HEK293 (cell line): ENCODE results near the gene COX5A.

ENCODE experiments used
- HOXA7 ChIP-seq: sonication (generic); formaldehyde crosslinking; IDR thresholded peaks from 2 replicates; pipeline ENCODE4 v1.8.1; 2022; ENCODE audit warnings: missing genetic modification reagents, borderline replicate concordance
- ZNF660 ChIP-seq: fragments of 450-650 bp; IDR thresholded peaks from 2 replicates; pipeline ENCODE4 v1.5.1; 2018; ENCODE audit warnings: missing biosample characterization, mild to moderate bottlenecking, missing genetic modification characterization
- ZNF677 ChIP-seq: fragments of 450-650 bp; IDR thresholded peaks from 2 replicates; pipeline ENCODE4 v1.5.0; 2018; ENCODE audit warnings: missing biosample characterization, mild to moderate bottlenecking, missing genetic modification characterization, moderate library complexity
- TF ChIP-seq, protein P1 (sequence below): fragments of 450-650 bp; formaldehyde crosslinking; IDR thresholded peaks from 2 replicates; pipeline ENCODE4 v1.5.1; 2016; ENCODE audit warnings: missing biosample characterization, missing genetic modification characterization

DNA sequence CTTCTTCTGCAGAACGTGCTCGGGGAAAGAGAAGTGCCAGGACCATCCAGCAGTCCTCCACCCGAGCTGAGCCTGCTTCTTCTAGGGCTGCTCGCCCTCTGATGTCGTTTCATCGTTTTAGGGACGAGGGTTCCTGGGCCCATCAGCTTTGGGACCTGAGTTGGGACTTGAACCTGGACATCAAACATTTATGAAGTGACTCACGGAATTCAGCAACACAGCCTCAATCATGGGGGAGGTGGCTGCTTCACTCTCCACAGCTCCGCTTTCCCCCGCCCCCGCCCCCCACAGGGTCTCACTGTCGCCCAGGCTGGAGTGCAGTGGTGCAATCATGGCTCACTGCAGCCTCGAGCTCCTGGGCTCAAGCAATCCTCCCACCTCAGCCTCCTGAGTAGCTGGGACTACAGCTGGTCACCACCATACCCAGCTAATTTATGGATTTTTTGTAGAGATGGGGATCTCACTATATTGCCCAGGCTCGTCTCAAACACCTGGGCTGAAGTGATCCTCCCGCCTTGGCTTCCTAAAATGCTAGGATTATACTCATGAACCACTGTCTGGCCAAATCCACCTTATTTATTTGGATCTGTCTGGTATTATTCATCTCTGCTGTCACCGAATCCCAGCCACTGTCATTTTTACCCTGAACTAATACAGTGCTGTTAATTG lies 64.0 kb downstream of the COX5A start:
- TF ChIP-seq ZNF660 (tag by site-specific recombination) (no peak), ZNF677 (no peak), HOXA7 (no peak)
- TF ChIP-seq, protein P1, sequence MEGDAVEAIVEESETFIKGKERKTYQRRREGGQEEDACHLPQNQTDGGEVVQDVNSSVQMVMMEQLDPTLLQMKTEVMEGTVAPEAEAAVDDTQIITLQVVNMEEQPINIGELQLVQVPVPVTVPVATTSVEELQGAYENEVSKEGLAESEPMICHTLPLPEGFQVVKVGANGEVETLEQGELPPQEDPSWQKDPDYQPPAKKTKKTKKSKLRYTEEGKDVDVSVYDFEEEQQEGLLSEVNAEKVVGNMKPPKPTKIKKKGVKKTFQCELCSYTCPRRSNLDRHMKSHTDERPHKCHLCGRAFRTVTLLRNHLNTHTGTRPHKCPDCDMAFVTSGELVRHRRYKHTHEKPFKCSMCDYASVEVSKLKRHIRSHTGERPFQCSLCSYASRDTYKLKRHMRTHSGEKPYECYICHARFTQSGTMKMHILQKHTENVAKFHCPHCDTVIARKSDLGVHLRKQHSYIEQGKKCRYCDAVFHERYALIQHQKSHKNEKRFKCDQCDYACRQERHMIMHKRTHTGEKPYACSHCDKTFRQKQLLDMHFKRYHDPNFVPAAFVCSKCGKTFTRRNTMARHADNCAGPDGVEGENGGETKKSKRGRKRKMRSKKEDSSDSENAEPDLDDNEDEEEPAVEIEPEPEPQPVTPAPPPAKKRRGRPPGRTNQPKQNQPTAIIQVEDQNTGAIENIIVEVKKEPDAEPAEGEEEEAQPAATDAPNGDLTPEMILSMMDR (tag by site-specific recombination): no peak
